Spinal cord (tissue), 10 donors: ENCODE results near the gene HEATR5B. TPM values are rescaled to one million over a fixed set of nuclear protein-coding genes. Genes with fewer than 3 reads are reported as not detected.
A peak's percentile ranks its signal among the peaks of the same experiment; 100 is the strongest.

ENCODE experiments used
- DNase-seq, 6 donors: peaks; one replicate each; pipeline versions ENCODE4 v3.0.0 to v3.0.0-alpha.2; 2013 to 2015; ENCODE audit warnings: low spot score in 6 of 6, low read depth in 4 of 6
- H3K27ac ChIP-seq: one replicate; pipeline ENCODE4 v1.5.1; 2013; ENCODE audit warnings: low read depth, low read length, control low read depth
- H3K27me3 ChIP-seq: one replicate; pipeline ENCODE4 v1.6.1; 2013; ENCODE audit warnings: low read length; ENCODE audit not compliant: control insufficient read depth, insufficient read depth
- H3K36me3 ChIP-seq: one replicate; pipeline ENCODE4 v1.6.1; 2013; ENCODE audit warnings: low read length; ENCODE audit not compliant: control insufficient read depth, insufficient read depth
- H3K4me1 ChIP-seq: one replicate; pipeline ENCODE4 v1.6.1; 2013; ENCODE audit warnings: low read length; ENCODE audit not compliant: control insufficient read depth, insufficient read depth
- H3K4me3 ChIP-seq: one replicate; pipeline ENCODE4 v1.5.1; 2013; ENCODE audit warnings: low read depth, low read length, control low read depth
- H3K9me3 ChIP-seq: one replicate; pipeline ENCODE4 v1.6.1; 2013; ENCODE audit warnings: low read length; ENCODE audit not compliant: control insufficient read depth, insufficient read depth
- WGBS: methylation state at CpG from one replicate; pipeline ENCODE4 v1.1.5; 2013; ENCODE audit warnings: missing lambda C conversion rate; ENCODE audit not compliant: insufficient coverage; 5-methylcytosine and 5-hydroxymethylcytosine counted together
- polyA plus RNA-seq, 2 donors: library from polyadenylated mRNA; unstranded; fragments of 120-200 nt; gene quantifications; one replicate each; pipeline ENCODE4 v1.2.1, GENCODE V29; 2013; ENCODE audit not compliant: insufficient read length in 2 of 2
- total RNA-seq, 2 donors: library from RNA; depleted of rRNA in 1 of 2; stranded (reverse); fragments of 120-200 nt in 1 of 2; fragments of >200 nt in 1 of 2; gene quantifications; one replicate each; pipeline versions ENCODE4 v1.2.3 to v1.2.4, GENCODE V29; 2013 to 2014
- donor health status: healthy.

HEATR5B gene
- total and polyA plus RNA-seq, 4 donors: 25.2 to 58.6 (median 28.3) TPM

- peak overlapping the region; percentile 75 for H3K27ac ChIP-seq
- H3K27me3 ChIP-seq: no peaks in the 10 kb centered on the region
- H3K4me1 ChIP-seq: peaks cover 3% of the 10 kb centered on the region
- peak overlapping the region; percentile 90 for H3K4me3 ChIP-seq
- WGBS: 24% methylated on average over 8 of the region's 15 CpGs
- DNase-seq: peak in 1 of 6 donors; percentile 13
- H3K9me3 ChIP-seq: no peaks in the 10 kb centered on the region
- H3K36me3 ChIP-seq: peaks cover 2% of the 10 kb centered on the region
Observed at GRCh38 chr2:36967236-36967876, 116.8 kb downstream of the HEATR5B start.

DNA sequence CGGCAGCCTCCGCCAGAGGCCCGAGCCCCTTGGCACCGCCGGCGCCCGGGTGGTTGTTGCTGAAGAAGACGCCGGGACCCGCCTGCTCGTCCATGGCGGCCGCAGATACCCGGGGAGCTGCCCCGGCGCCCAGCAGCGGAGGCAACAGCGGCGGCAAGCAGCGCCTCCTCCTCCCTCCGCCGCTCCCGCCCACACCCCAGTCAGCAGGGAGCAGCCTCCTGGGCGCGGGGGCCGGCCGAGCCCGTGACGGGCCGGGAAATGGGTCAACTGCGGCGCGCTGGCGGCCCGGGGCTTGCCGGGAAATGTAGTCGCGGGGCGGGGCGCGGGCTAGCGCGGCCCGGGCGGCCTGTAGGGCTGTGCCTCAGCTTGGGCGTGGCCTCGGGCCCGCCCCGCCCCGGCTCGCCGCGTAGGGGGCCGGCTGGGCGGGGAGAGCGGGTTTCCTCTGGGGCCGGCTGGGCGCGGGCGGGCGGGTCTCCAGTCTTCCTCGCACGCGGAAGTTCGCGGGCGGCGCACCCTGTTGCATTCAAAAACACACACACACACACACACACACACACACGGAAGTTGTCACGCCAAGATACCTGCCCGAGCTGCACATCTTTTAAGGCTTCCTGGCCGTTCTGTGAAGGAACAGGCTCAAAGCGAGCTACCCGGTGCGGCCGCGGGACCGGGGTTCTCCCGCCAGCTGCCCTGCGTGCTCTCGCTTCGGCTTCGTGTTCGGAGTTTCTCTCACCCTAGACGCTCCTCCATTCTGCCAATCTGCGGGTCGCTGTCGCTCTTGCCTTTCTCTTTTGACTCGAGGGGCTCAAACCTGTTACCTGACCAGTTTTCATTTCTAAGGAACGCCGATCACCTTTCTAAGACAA, 117.6 kb downstream of the HEATR5B start, which contains the start of gene STRN:
STRN (minus strand) TSS at position 167 of the 866 bp plus-strand sequence; CDS start at position 94, 73 bp downstream.
- under 1% methylated on average over 91 of the region's 91 CpGs for WGBS
- Histone ChIP-seq H3K27me3 (no peaks in the 10 kb centered on the region), H3K4me1 (peaks cover 3% of the 10 kb centered on the region), H3K4me3 (peak within 1 kb of the TSS; percentile 90), H3K27ac (peak within 1 kb of the TSS; percentile 75), H3K9me3 (no peaks in the 10 kb centered on the region), H3K36me3 (peaks cover 2% of the 10 kb centered on the region)
- DNase-seq: peak; percentile 75 to 99 (median 88)

DNA sequence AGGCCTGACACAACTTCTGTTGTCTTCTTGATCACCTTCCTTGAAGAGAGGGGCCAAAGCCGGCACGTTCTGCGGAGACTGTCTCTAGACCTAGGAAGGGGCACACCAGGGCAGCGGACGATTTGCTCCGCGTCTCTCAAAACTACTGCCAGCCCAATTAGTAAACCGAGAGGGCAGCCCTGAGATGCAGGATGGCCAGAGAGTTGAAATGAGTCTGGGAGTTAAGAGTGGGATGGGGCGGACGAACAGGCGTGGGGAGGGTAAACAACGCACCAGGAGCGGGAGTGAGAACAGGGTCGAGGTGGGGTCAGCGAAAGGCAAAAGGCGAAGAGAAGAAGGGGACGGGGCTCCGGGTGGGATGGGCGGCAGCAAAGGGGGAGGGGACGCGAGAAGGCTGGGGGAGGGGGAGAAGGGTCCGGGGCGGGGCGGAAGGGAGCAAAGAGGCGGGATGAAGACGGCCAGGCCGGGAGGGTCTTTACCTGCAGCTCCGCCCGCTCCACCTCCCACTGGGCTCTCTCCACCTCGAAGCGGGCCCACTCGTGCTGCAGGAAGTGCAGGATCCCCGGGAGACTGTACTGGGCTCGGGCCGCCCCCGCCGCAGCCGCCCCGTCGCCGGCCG, 118.3 kb downstream of the HEATR5B start:
- Histone ChIP-seq H3K4me3 (peak overlapping the region; percentile 81), H3K4me1 (peaks cover 3% of the 10 kb centered on the region), H3K36me3 (peaks cover 2% of the 10 kb centered on the region), H3K27me3 (no peaks in the 10 kb centered on the region), H3K9me3 (no peaks in the 10 kb centered on the region), H3K27ac (peak overlapping the region; percentile 35)
- DNase-seq: peak in 3 of 6 donors; percentile 24 to 74 (median 64)
- WGBS: 0% methylated on average over 32 of the region's 42 CpGs

DNA sequence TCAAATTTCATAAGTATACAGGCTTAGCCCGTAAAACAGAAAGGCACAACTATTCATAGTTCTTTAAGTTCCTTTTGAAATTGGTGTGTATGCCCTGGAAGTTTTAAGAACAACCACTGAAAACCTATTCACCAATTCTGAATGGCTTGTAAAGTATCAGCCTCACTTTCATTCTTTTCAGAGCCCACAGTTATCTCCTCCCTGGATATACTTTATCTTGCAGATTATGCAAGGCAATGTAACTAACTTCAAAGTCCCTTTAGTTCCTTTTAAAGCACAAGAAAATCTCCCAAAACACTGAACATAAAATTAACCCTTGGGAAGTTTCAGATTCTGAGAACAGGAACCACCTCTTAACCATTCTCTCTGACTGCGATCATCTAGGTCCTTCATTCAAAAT, 119.0 kb downstream of the HEATR5B start:
- Histone ChIP-seq H3K9me3 (no peaks in the 10 kb centered on the region), H3K4me1 (peaks cover 3% of the 10 kb centered on the region), H3K4me3 (peak overlapping the region; percentile 81), H3K27me3 (no peaks in the 10 kb centered on the region), H3K36me3 (peaks cover 2% of the 10 kb centered on the region), H3K27ac (peak overlapping the region; percentile 35)
- no CpG with 5 or more reads among the region's 2 CpGs for WGBS
- DNase-seq: no peak

- Histone ChIP-seq H3K9me3 (no peaks in the 10 kb centered on the region), H3K27ac (no peak overlapping the region), H3K27me3 (no peaks in the 10 kb centered on the region), H3K4me3 (no peak overlapping the region), H3K4me1 (peaks cover 3% of the 10 kb centered on the region), H3K36me3 (peaks cover 2% of the 10 kb centered on the region)
- WGBS: 82% methylated on average over 2 of the region's 5 CpGs
- DNase-seq: no peak
Observed at GRCh38 chr2:36964496-36965058, 119.6 kb downstream of the HEATR5B start.

DNA sequence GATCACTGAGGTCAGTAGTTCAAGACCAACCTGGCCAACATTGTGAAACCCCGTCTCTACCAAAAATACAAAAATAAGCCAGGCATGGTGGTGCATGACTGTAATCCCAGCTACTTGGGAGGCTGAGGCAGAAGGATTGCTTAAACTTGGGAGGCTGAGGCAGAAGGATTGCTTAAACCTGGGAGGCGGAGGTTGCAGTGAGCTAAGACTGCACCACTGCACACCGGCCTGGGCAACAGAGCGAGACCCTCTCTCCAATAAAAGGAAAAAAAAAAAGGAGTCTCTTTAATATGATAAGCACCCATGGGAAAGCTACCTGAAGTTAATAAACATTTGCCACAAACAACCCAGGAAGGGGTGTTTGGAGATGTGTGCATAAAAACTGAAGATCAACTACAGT, 120.4 kb downstream of the HEATR5B start:
- H3K27ac ChIP-seq: no peak overlapping the region
- H3K27me3 ChIP-seq: no peaks in the 10 kb centered on the region
- H3K9me3 ChIP-seq: no peaks in the 10 kb centered on the region
- H3K4me1 ChIP-seq: peaks cover 3% of the 10 kb centered on the region
- DNase-seq: no peak
- peaks cover 2% of the 10 kb centered on the region for H3K36me3 ChIP-seq
- no peak overlapping the region for H3K4me3 ChIP-seq
- no CpG with 5 or more reads among the region's 4 CpGs for WGBS

GRCh38 chr2:36963106-36963505, 121.1 kb downstream of the HEATR5B start:
- Histone ChIP-seq H3K4me3 (no peak overlapping the region), H3K27me3 (no peaks in the 10 kb centered on the region), H3K4me1 (peaks cover 3% of the 10 kb centered on the region), H3K27ac (no peak overlapping the region), H3K9me3 (no peaks in the 10 kb centered on the region), H3K36me3 (peaks cover 2% of the 10 kb centered on the region)
- no peak for DNase-seq
- 60% methylated on average over 1 of the region's 4 CpGs for WGBS

- DNase-seq: no peak
- no peaks in the 10 kb centered on the region for H3K27me3 ChIP-seq
- WGBS: 100% methylated on average over 1 of the region's 5 CpGs
- peaks cover 2% of the 10 kb centered on the region for H3K36me3 ChIP-seq
- no peak overlapping the region for H3K4me3 ChIP-seq
- no peaks in the 10 kb centered on the region for H3K9me3 ChIP-seq
- H3K4me1 ChIP-seq: no peaks in the 10 kb centered on the region
- no peak overlapping the region for H3K27ac ChIP-seq
Observed at GRCh38 chr2:36960773-36961172, 123.4 kb downstream of the HEATR5B start.

DNA sequence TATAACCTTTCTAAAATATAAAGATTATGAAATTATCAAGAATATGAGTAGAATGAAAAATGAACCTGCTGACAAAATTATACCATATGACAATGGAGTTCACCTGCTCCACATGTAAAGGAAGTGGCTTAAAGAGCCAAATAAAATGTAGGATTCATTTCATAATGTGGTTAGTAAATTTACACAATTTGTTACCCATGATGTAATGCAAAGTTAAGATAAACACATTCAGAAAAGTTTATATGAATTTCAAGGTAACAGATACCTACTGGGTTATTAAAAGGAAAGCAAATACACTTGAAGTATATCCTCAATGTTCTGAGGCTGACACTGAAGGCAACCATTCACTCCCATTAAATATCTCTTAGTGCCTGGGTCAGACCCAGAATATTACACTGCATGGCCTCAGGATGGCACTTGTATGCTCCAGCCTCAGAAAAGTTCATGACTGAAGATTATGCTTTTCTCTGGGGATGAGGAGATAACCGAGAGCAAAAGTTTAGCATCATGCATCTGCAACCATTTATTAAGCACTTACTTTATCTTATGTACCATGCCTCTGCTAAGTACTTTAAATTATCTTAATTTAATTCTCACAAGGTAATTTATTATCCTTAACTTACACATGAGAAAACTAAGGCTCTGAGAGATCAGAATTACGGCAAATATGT, 124.0 kb downstream of the HEATR5B start:
- DNase-seq: no peak
- Histone ChIP-seq H3K27ac (no peak overlapping the region), H3K4me1 (no peaks in the 10 kb centered on the region), H3K36me3 (peaks cover 2% of the 10 kb centered on the region), H3K4me3 (no peak overlapping the region), H3K27me3 (no peaks in the 10 kb centered on the region), H3K9me3 (no peaks in the 10 kb centered on the region)
- no CpG with 5 or more reads among the region's 2 CpGs for WGBS
